Stimulated activated CD8-positive, alpha-beta memory T cell treated with anti-CD3 and anti-CD28 coated beads, Interleukin-7, amount 100 ng/mL, for 24 hours (primary cell): ENCODE results near the gene SHROOM1.
"Not testable (repeated sequence)": the region's sequence is repeated elsewhere in the genome, so short reads cannot be mapped to it uniquely, and the experiment has no call there.

Source experiments
- DNase-seq: peaks from one replicate; pipeline ENCODE4 v3.0.0-alpha.2; 2020; ENCODE audit warnings: low read depth

SHROOM1 gene

DNA sequence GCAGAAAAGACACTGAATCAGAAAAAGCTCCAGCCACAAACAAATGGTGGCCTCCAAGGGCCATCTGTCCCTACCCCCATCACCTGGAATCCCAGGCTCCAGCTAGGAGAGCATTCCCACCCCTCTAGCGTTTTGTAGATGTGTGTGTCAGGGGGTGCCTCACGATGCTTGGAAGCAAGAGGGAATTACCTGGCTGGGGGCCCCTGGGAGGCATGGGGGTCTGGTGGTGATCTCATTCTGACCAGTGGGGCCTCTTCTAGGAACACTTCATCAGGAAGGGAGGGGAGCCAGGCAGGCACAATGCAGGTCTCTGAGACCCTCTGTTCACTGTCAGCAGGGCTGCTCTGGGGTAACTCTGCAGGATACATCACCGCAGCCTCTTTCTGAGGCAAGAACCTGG is 6.0 kb downstream of the SHROOM1 start:
- DNase-seq, result no peak

DNA sequence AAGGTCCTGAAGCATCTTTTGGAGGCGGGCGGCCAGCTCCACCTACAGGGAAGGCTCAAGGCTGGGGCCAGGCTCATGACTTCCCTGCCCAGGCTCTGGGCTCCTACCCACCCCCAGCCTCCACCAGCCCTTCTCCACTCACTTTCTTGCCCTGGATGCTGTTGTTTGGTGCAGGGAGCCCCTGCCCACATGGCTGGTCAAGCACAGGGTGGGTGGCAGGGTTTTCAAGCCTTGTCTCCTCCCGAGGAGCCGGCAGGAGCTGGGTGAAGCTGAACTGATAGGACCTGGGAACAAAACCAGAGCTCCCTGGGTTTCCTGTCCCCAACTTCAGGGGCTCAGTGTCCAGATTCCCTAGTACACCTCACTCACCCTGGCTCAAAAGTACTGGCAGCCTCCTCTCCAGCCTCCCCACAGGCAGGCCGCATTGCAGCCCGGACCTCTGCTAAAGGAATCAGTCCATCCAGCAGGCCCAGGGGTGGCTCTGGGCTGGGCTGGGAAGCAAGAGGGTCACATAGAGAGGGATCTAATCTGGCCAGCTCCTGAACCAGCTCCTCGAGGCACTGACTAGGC is 6.9 kb downstream of the SHROOM1 start:
- DNase-seq, result no peak

DNA sequence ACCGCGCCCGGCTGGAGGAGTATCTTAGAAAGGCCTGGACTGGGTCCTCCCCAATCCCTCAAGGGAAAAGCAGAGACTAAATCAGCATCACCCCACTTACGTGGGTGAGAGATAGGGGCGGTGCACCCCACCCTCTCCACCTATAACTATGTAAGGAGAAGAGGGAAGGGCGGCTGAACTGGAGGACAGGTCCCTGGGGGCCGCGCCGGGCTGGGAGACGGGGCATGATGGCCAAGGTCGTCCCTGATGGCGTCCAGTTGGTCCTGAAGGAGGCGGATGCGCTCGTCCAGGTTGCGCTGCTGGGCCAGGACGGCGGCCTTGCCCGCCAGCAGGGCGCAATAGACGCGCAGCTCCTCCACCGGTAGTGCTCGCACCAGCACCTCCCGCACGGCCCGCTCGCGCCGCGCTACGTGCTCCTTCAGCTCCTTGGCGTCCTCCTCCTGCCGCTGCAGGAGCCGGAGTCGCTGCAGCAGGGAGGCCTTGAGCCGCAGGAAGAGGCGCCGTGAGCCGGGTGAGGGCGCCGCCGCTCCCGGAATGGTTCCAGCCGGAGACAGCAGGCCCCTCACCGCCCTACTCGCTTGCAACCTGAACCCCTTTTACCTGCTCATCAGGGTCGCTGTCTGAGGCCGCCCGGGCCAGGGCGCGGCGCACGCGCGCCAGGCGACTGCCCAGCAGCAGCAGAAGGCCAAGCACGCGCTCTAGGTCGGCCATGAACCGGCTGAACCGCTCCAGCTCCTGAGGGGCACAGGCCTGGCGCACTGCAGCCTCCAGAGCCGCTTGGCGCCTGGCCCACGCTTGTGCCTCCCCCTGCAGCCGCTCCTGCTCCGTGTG is 7.6 kb downstream of the SHROOM1 start:
- DNase-seq, result no peak

DNA sequence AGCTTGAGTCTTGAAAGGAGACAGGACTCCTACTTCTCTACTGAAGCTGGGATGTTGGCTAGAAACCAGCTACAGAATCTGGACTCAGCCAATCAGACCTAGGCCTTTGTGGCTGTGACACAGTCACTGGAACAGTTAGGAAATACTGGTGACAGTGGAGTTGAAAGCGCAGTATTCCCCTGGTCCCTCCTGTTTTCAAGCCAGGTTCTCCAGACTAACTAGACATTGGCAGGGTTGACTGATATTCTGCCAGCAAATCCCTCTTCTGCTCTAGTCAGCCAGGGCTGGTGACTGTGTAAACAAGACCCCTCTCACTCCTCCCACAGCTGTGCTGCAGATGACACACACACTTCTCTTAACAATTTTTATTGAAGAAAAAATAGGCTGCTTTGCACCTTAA is 8.7 kb downstream of the SHROOM1 start:
- DNase-seq, result no peak

DNA sequence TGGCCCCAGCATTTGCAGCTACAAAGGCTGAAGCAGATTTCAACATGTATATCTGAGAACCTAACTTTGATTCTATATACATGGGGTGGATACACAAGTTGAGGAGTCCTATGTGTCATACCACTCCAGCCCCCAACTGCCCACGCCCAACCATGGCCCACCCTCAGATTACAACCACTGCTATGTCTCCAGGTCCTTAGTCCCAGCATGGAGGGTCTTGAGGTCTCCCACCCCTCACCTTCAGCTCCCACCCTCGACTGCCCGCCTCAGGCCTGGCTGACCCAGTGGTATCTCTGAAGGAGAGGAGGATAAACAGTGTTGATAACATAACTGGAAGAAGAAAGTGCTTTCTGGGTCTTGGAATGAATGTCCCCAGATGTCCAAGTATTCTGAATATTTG is 9.1 kb downstream of the SHROOM1 start:
- DNase-seq, result no peak

DNA sequence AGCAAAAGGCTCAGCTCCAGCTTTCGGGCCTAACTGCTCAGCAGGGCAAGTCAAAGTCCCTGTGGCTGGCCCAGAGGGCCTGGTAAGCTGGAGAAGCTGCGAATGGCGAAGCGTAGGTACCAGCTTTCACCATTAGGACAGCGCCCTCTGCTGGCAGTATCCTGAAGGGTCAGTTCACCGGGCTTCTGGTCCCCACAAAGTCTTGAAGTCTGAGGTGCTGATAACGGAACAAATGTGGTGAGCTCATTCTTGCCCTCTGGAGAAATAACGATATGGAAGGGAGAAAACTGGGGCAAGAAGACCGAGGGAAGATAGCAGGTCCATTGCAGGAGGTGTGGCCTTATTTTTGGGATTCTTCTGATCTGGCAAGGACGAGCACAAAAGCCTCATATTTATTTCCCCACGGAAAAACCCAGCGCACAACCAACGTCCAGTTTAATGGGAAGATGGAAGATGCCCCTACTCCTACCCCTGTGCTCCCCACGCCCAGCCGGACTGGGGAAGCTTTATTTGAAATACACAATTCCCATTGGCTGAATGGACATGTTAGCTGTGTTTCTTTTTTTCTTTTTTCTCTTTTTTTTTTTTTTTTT is 10.2 kb downstream of the SHROOM1 start:
- peak; percentile 85 for DNase-seq

DNA sequence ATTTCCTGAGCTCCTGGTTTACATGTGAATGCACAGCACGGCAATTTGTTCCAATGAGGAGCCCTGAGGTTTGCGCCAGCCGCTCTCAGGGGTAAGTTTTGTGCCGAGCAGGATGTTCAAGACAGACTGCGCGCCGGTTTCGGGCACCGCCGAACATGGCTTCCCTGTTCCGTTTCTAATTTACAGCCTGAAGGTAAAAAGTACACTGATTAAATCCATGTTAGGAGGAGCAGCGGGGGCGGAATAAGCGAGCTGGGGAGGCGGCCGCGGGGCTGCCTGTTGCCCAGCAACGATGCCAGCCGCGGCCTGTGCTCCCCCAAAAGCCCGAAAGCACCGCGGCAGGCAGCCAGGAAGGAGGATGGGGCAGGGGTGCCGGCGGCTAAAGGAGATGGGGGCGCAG is 11.0 kb downstream of the SHROOM1 start:
- no peak for DNase-seq

DNA sequence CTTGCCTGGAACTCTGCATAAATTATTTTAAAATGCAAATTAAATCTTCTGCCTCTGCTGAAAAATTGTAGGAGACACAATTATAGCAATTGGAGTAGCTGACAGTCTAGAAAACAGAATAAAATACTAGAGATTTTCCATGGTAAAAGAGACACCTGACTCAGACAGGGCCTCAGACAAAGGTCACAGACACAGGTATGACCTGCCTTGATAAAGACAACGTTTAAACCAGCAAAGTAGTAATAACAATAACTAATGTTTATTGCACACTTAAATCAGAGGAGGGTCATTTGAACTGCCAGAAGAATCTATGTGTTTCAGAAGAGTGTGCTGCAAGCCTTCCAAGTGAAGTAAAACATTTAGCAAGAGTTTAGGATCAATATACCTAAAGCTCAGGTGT is 13.4 kb downstream of the SHROOM1 start:
- DNase-seq, result no peak

DNA sequence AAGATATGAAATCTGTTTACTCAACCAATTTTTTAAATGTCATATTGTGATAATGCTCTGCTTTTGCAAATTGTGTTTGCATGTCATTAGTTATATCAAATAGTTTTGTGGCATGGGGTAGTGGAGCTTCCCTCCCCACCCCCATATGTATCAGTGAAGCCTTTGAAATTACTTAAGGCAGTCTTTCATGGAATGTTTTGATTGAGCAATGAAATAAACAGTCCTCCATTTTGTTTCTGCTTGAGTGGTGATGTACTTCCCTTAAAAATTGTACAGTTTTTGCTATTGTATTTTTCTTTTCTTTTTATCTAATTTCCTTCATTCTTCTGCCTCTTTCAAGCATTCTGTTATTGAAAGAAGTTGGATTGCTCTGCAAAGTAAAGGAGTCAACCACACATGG is 13.9 kb downstream of the SHROOM1 start:
- DNase-seq, result no peak

DNA sequence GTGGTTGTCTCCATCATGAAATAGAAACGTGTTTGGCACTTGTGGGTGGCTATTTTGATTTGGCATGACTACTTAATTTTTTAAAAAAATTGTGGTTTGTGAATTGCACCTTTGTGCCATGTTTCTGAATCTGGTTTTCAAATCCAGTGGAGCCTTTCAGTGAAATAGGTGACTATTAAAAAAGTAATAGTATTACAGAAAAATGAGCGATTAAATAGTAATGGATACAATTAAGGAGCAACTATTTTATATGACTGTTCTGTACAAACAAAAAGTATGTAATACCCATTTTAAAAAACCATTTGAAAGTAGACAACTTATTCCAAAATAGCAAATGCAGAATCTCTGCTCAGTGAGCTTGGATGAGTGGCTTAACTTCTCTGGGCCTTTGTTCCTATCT is 14.4 kb downstream of the SHROOM1 start:
- no peak for DNase-seq

DNA sequence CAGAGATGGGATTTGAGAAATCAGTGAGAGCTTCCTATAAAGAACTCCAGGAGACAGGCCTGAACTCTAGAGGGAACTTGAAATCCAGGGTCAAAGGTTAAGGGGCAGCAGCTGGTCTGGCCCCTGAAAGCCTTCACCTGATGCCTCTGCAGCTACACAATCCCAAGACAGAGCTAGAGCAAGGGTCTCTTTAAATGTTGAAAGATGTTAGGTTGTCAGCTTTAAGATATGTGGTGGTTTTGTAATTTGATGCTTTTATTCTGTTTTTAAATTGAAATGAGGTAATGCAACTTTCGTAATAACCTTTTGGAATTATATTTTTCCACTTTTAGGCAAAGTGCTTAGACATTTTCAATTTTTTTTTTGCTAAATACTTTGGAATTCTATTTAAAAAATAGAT is 15.0 kb downstream of the SHROOM1 start:
- DNase-seq, result no peak

DNA sequence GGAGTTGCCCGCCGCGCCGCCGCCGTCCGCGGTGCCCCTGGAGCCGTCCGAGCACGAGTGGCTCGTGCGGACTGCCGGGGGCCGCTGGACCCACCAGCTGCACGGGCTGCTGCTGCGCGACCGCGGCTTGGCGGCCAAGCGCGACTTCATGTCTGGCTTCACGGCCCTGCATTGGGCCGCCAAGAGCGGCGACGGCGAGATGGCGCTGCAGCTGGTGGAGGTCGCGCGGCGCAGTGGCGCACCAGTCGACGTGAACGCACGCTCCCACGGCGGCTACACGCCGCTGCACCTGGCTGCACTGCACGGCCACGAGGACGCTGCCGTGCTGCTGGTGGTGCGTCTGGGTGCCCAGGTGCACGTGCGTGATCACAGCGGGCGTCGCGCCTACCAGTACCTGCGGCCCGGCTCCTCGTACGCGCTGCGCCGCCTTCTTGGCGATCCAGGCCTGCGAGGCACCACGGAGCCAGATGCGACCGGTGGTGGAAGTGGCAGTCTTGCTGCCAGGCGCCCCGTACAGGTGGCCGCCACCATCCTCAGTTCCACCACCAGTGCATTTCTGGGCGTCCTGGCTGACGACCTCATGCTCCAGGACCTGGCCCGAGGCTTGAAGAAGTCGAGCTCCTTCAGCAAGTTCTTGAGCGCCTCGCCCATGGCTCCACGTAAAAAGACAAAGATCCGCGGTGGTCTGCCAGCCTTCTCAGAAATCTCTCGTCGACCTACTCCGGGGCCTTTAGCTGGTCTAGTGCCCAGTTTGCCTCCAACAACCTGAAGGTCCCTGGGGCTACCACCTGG is 15.7 kb downstream of the SHROOM1 start:
- DNase-seq, result no peak

DNA sequence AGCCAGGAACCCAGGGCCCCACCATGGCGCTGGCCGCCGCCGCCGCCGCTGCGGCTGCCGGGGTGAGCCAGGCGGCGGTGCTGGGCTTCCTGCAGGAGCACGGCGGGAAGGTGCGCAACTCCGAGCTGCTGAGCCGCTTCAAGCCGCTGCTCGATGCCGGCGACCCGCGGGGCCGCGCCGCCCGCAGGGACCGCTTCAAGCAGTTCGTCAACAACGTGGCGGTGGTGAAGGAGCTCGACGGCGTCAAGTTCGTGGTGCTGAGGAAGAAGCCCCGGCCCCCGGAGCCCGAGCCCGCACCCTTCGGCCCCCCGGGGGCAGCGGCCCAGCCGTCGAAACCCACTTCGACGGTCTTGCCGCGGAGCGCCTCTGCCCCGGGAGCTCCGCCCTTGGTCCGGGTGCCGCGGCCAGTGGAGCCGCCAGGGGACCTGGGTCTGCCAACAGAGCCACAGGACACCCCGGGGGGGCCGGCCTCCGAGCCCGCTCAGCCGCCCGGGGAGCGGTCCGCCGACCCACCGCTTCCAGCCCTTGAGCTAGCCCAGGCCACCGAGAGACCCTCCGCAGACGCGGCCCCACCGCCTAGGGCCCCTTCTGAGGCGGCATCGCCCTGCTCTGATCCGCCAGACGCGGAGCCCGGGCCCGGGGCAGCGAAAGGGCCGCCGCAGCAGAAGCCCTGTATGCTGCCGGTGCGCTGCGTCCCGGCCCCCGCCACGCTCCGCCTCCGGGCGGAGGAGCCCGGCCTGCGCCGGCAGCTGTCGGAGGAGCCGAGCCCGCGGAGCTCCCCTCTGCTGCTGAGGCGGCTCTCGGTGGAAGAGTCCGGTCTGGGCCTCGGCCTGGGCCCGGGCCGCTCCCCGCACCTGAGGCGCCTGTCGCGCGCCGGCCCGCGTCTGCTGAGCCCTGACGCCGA is 16.6 kb downstream of the SHROOM1 start:
- no peak for DNase-seq

DNA sequence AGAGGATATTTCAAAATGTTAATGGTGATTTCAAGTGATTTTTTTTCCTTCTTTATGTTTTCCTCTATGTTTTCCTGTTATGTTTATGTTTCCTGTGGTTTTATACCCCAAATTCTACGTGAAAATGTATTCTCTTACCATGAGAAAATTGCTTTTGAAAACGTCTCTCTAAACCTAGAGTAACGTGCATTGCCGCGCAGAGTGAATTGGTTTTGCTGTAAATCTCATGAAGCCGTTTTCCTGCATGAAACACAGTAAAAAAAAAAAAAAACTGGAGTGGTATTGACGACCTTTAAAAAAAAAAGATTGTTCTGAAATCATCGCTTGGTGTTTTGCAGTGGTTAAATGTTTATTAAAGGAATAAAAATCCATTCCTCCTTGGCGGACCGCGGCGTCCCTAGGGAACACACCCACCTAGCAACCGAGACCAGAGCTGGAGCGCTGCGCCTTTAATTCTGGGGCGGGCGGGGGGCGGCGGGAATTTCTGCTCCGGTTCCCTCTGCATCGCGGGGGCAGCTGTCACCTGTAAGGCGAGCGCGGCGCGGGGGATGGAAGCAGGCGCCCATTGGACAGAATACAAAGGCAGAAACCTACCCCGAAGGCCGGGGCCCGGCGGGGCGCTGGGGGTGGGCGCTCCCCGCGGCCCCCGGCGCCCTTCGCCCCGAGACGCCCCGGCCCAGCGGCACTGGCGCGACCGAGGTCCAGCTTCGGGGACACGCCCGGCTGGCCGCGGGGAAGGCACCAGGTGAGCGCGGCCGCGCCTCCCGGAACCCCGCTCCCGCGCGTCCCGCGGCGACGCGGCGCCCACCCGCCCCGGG is 17.5 kb downstream of the SHROOM1 start, which contains the start of gene SOWAHA:
TSS of gene SOWAHA (plus strand) at position 522 of the 818 bp plus-strand sequence. CDS start 320 bp downstream, outside the sequence.
- DNase-seq, result no peak

DNA sequence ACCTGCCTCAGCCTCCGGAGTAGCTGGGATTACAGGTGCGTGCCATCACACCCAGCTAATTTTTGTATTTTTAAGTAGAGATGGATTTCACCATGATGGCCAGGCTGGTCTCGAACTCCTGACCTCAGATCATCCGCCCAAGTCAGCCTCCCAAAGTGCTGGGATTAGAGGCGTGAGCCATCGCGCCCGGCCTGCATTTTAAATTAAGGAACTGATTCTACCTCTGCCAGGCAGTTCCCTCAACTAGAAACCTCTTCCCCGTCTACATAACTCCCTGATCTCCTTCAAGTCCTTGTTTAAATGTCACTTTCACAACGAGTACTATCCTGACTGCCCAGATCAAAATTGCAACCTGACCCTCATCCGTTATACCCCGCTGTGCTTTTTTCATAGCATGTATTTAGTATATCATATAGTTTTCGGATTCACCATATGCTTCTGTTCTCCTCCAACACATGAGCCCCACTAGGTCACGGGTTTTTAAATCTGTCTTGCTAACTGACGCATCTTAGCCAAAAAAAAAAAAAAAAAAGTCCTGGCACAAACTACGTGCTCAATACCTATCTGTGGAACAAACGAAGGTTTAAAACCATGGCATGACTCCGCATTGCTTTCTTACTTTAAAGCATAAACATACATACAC is 18.2 kb downstream of the SHROOM1 start:
- DNase-seq, result no peak

DNA sequence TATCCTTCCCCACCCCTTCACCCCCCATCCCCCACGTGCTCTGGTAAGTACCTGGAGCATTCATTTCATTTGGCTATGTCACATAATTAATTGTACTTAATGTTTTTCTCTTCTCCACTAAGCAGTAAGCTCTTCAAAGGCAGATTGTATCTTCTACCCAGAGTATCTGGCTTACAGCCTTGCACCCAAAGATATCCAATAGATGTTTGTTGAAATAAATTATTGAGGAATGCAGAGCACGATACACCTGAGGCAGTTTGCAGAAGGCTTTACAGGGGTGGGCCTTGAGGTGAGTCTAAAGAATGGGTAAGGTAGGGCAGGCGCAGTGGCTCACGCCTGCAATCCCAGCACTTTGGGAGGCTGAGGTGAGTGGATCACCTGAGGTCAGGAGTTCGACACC is 19.8 kb downstream of the SHROOM1 start:
- DNase-seq, result no peak

DNA sequence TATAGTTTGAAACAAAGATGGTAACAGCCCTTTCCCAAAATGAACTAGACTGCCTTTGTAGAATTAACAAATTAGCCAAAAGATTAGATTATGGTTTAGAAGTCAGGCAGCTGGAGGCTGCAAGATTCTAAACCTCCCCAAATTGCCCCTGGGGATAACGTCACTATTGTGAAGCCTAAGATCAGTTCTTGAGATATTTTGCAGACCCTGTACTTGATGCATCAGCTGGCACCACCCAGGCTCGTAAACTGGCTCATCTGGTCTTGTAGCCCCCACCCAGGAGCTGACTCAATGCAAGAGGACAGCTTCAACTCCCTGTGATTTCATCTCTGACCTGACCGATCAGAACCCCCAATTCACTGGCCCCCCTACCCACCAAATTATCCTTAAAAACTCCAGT is 21.6 kb downstream of the SHROOM1 start:
- DNase-seq, result no peak

DNA sequence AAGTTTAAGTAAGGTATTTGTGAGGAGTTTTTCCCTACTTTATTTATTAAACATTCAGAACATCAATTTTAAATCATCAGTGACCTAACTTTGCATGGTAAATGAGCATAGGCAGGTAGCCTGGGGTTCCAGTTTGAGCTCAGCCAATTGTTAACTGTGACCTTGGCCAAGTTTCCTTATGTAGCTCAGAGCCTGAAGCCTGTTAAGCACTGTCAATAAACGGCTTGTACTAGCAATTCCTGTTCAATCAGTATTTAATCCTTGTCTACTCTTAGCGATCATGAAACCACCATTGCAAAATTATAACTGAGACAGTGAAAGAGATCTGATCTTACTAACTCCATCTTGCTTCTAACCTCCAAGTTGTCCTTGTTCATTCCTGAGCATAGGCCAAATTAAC is 22.0 kb downstream of the SHROOM1 start:
- DNase-seq, result no peak

DNA sequence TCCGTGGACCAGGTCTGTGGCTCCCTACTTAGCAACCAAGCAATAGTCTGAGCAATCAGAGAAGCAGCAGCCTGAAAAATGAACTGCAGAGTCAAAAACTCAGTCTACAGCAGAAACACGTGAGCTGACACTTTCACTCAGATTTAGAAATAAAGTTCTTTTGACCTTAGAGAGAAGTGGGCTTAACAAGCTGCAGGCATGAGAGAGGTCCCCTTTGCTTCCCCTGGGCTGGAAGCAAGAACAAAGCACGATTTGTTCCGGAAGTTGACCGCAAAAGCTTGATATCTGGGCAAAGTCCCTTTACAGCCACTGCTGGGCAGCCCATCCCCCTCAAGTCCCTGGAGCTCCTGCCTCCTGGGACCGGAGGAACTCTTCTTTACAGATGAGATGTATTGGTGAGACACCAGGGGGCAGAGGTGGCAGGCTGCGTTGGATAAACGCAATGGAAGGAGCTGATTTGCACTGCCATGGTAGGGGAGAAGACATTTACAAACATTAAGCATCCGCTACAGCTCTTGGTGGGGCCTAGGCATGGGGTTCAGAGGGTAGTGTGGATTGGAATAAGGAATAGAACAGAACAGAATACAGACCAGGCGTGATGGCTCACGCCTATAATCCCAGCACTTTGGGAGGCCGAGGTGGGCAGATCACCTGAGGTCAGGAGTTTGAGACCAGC is 23.1 kb downstream of the SHROOM1 start:
- no peak for DNase-seq

DNA sequence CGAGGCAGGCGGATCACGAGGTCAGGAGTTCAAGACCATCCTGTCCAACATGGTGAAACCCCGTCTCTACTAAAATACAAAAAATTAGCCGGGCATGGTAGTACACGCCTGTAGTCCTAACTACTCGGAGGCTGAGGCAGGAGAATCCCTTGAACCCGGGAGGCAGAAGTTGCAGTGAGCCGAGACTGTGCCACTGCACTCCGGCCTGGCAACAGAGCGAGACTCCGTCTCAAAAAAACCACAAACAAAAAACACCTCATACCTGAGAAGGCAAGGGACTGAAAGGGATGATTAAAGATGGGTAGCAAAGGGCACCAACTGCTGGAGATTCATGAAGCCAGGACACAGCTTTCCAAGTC is 23.7 kb downstream of the SHROOM1 start:
- not testable (repeated sequence) for DNase-seq
